Measurements from ENCODE around the gene WDR45B.
A peak's percentile ranks its signal among the peaks of the same experiment; 100 is the strongest.
"Not testable (repeated sequence)": the region's sequence is repeated elsewhere in the genome, so short reads cannot be mapped to it uniquely, and the experiment has no call there.

Gene WDR45B

GRCh38 chr17:82657926-82658325 lies 9.7 kb upstream of the WDR45B start:
- no peak for DNase-seq (ENCODE audit: low read depth)

- no peak for DNase-seq (ENCODE audit: low read depth)
These were observed 8.0 kb upstream of the WDR45B start for GRCh38 chr17:82656266-82656665.

GRCh38 chr17:82655523-82655922 lies 7.3 kb upstream of the WDR45B start:
- DNase-seq (ENCODE audit: low read depth) = no peak

GRCh38 chr17:82655038-82655479 lies 6.8 kb upstream of the WDR45B start:
- no peak for DNase-seq (ENCODE audit: low read depth)

GRCh38 chr17:82654611-82655010 lies 6.4 kb upstream of the WDR45B start:
- not testable (repeated sequence) for DNase-seq (ENCODE audit: low read depth)

- DNase-seq (ENCODE audit: low read depth) = no peak
These were observed 5.6 kb upstream of the WDR45B start for GRCh38 chr17:82653651-82654528.

GRCh38 chr17:82650723-82651122 lies 2.5 kb upstream of the WDR45B start:
- no peak for DNase-seq (ENCODE audit: low read depth)

- DNase-seq (ENCODE audit: low read depth) = no peak
These were observed 1.4 kb upstream of the WDR45B start for GRCh38 chr17:82649501-82650261.

- no peak for DNase-seq (ENCODE audit: low read depth)
These were observed 593 bp upstream of the WDR45B start for GRCh38 chr17:82648742-82649331.

- DNase-seq (ENCODE audit: low read depth) = peak; percentile 37
These were observed 565 bp downstream of the WDR45B start for GRCh38 chr17:82647593-82648164.

- no peak for DNase-seq (ENCODE audit: low read depth)
These were observed 2.7 kb downstream of the WDR45B start for GRCh38 chr17:82645516-82645915.

GRCh38 chr17:82644148-82644547 lies 4.1 kb downstream of the WDR45B start:
- DNase-seq (ENCODE audit: low read depth) = no peak

GRCh38 chr17:82642022-82642421 lies 6.2 kb downstream of the WDR45B start:
- no peak for DNase-seq (ENCODE audit: low read depth)

GRCh38 chr17:82640036-82640435 lies 8.2 kb downstream of the WDR45B start:
- no peak for DNase-seq (ENCODE audit: low read depth)

GRCh38 chr17:82639628-82640027 lies 8.6 kb downstream of the WDR45B start:
- no peak for DNase-seq (ENCODE audit: low read depth)

- DNase-seq (ENCODE audit: low read depth) = no peak
These were observed 10.0 kb downstream of the WDR45B start for GRCh38 chr17:82638183-82638773.

- DNase-seq (ENCODE audit: low read depth) = no peak
These were observed 11.3 kb downstream of the WDR45B start for GRCh38 chr17:82636626-82637598.

GRCh38 chr17:82633343-82633742 lies 14.9 kb downstream of the WDR45B start:
- DNase-seq (ENCODE audit: low read depth) = no peak

- no peak for DNase-seq (ENCODE audit: low read depth)
These were observed 15.8 kb downstream of the WDR45B start for GRCh38 chr17:82632451-82632850.

- no peak for DNase-seq (ENCODE audit: low read depth)
These were observed 16.7 kb downstream of the WDR45B start for GRCh38 chr17:82631544-82631943.

GRCh38 chr17:82630212-82630611 lies 18.0 kb downstream of the WDR45B start:
- DNase-seq (ENCODE audit: low read depth) = no peak
